ENCODE results near the gene MRPL12. TPM values are rescaled to one million over a fixed set of nuclear protein-coding genes. Genes with fewer than 3 reads are reported as not detected.
A peak's percentile ranks its signal among the peaks of the same experiment; 100 is the strongest.

Gene MRPL12
- total and polyA plus RNA-seq, 2 of the 8 experiments (the other 6 are each of a cell fraction or from before 2014, with no cell fraction given) = 120 to 141 TPM

GRCh38 chr17:81664051-81664470 is 39.1 kb upstream of the MRPL12 start:
- FAIRE-seq (no peak), DNase-seq (ENCODE audit: low read depth in 1 of 2, low spot score in 2 of 2) (no peak)
- no peak overlapping the region for H3K4me2 ChIP-seq (ENCODE audit: insufficient read depth in 1 of 2, low read depth in 2 of 2, low read length in 2 of 2)
- no peak overlapping the region for H3K23ac ChIP-seq (ENCODE audit: insufficient read length)
- no peak overlapping the region; the same call in 1 of the 2 replicates for H3K27ac ChIP-seq (ENCODE audit: low read depth, low read length)
- peaks cover 3 to 11% (median 8%) of the 10 kb centered on the region in 4 experiments for H3K4me1 ChIP-seq (replicated peaks in 1 of 4; ENCODE audit: control insufficient read depth in 3 of 4, insufficient read depth in 4 of 4, low read length in 3 of 4)
- no peaks in the 10 kb centered on the region for H3K9me3 ChIP-seq (ENCODE audit: insufficient read depth in 2 of 2, low read depth in 1 of 2, low read length in 1 of 2)
- no peak overlapping the region; the same call in 1 of the 2 replicates for H2BK15ac ChIP-seq (ENCODE audit: low read length)
- WGBS, 2 experiments (ENCODE audit: extremely low coverage in 1 of 2, insufficient coverage in 1 of 2, insufficient read length in 1 of 2, insufficient replicate concordance in 2 of 2, low coverage in 1 of 2, low lambda C conversion rate in 2 of 2, missing lambda C conversion rate in 1 of 2) = 92% methylated on average over 7 of the region's 7 CpGs; no CpG with 5 or more reads in 1 of the 2 experiments
- no peak overlapping the region for H3K4me3 ChIP-seq (ENCODE audit: extremely low read depth in 1 of 4, insufficient read depth in 2 of 4, low read depth in 3 of 4, low read length in 4 of 4)
- no peak overlapping the region for H2BK5ac ChIP-seq (ENCODE audit: low read depth, low read length)
- H4K8ac ChIP-seq (ENCODE audit: extremely low read depth, insufficient read depth, low read length) = no peak overlapping the region
- no peaks in the 10 kb centered on the region for H3K27me3 ChIP-seq (replicated peaks in 1 of 4; ENCODE audit: control insufficient read depth in 3 of 4, extremely low read depth in 1 of 4, insufficient read depth in 3 of 4, low read length in 3 of 4)
- no peak overlapping the region for H4K91ac ChIP-seq (replicated peaks; ENCODE audit: insufficient read length, low read length)
- TF ChIP-seq, protein P1, sequence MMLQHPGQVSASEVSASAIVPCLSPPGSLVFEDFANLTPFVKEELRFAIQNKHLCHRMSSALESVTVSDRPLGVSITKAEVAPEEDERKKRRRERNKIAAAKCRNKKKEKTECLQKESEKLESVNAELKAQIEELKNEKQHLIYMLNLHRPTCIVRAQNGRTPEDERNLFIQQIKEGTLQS (IDR thresholded peaks at IDR 0.05; ENCODE audit: insufficient read depth, low read depth, low read length) = no peak
- TF ChIP-seq CTBP2 (IDR thresholded peaks at IDR 0.05; ENCODE audit: borderline replicate concordance, insufficient read depth, insufficient read length, low read length) (no peak), EZH2 (IDR thresholded peaks at IDR 0.05; ENCODE audit: low read depth, low read length, severe bottlenecking) (no peak), SP4 (IDR thresholded peaks at IDR 0.05; ENCODE audit: low read length) (no peak), SAP30 (IDR thresholded peaks at IDR 0.05; ENCODE audit: insufficient read depth, insufficient replicate concordance, low read length) (no peak), POLR2A (IDR thresholded peaks at IDR 0.05; ENCODE audit: control extremely low read depth in 1 of 2, low read depth in 2 of 2, low read length in 2 of 2) (no peak), BCL11A (IDR thresholded peaks at IDR 0.05; ENCODE audit: low read depth in 2 of 2, low read length in 2 of 2) (no peak), SP1 (IDR thresholded peaks at IDR 0.05; ENCODE audit: low read depth, low read length) (no peak), SRF (IDR thresholded peaks at IDR 0.05; ENCODE audit: low read depth, low read length) (no peak)
- POLR2A ChIA-PET (ENCODE audit: partially characterized antibody) = interaction anchor here (1.0 to 4.4 kb wide), 5 partner anchors 11 to 39 kb away, joined by 3 to 23 read pairs (median 9); partner anchors contain the start of genes ARL16, HGS and MRPL12
- no peak overlapping the region for H3K18ac ChIP-seq (ENCODE audit: extremely low read depth, low read length)
- H3K36me3 ChIP-seq (ENCODE audit: control insufficient read depth in 2 of 4, insufficient read depth in 4 of 4, low read length in 3 of 4) = peaks cover 0 to 13% (median 5%) of the 10 kb centered on the region in 4 experiments; a peak in 3 of 8 replicates
- no peak overlapping the region for H3K56ac ChIP-seq (replicated peaks; ENCODE audit: insufficient read length, low read depth, low read length)
- H2AK5ac ChIP-seq (ENCODE audit: low read depth, low read length) = no peak overlapping the region
- H3K9ac ChIP-seq (replicated peaks in 1 of 4; ENCODE audit: extremely low read depth in 1 of 4, low read depth in 3 of 4, low read length in 3 of 4) = no peak overlapping the region; a peak in 1 of 7 replicates
- H3K14ac ChIP-seq (ENCODE audit: insufficient read length) = no peak overlapping the region
- peaks cover 0 to 18% of the 10 kb centered on the region in 2 experiments; a peak in 2 of 4 replicates for H3K79me2 ChIP-seq (ENCODE audit: control insufficient read depth in 1 of 2, insufficient read depth in 2 of 2, low read length in 2 of 2)
- no peak overlapping the region for H2BK120ac ChIP-seq (replicated peaks; ENCODE audit: low read depth, low read length)
- no peak overlapping the region for H2BK20ac ChIP-seq (ENCODE audit: low read length)
- peaks cover 3 to 5% of the 10 kb centered on the region in 2 experiments for H4K20me1 ChIP-seq (replicated peaks in 1 of 2; ENCODE audit: control insufficient read depth in 1 of 2, insufficient read depth in 2 of 2, low read length in 2 of 2)
- H2AFZ ChIP-seq (ENCODE audit: low read length) = no peak overlapping the region
- H4K5ac ChIP-seq (ENCODE audit: insufficient read length, low read depth, low read length) = no peak overlapping the region
- no peak overlapping the region for H2BK12ac ChIP-seq (ENCODE audit: low read depth, low read length)
- peak overlapping the region; percentile 85 for H3K4ac ChIP-seq (replicated peaks; ENCODE audit: insufficient read length, low read depth, low read length)
- H3K79me1 ChIP-seq (ENCODE audit: low read depth, low read length) = peaks cover 8% of the 10 kb centered on the region
- H3K23me2 ChIP-seq (ENCODE audit: low read depth, low read length) = peaks cover 4% of the 10 kb centered on the region; the same call in 1 of the 2 replicates
- CTCF ChIA-PET (ENCODE audit: partially characterized antibody) = interaction anchor here (1.4 to 2.0 kb wide), 2 partner anchors 17 to 49 kb away, joined by 3 to 9 read pairs; no protein-coding TSS in a partner anchor
